WTC11 (cell line): ENCODE results near the gene OR1C1. TPM values are rescaled to one million over a fixed set of nuclear protein-coding genes. Genes with fewer than 3 reads are reported as not detected.
"Not testable (repeated sequence)": the region's sequence is repeated elsewhere in the genome, so short reads cannot be mapped to it uniquely, and the experiment has no call there.

Experiments used
- ATAC-seq: fragments of 200-7000 bp; cut with Tn5 transposase; 2 replicates; pipeline ENCODE4 v1.10.0; 2021; ENCODE audit warnings: mild to moderate bottlenecking, moderate library complexity
- CTCF ChIA-PET: fragments of 300-600 bp; sonication (Branson Sonifier 250); formaldehyde crosslinking; loops from one replicate; lab custom pipeline; 2021; ENCODE audit warnings: antibody characterized with exemption; lab: Charles Lee
- POLR2A ChIA-PET: fragments of 350-600 bp; sonication (Branson Sonifier 250); formaldehyde crosslinking; loops from one replicate; lab custom pipeline; 2021; ENCODE audit warnings: antibody characterized with exemption; lab: Charles Lee
- DNase-seq: peaks from one replicate; pipeline ENCODE4 v3.0.0; 2021; ENCODE audit warnings: low spot score
- H3K27ac Mint-ChIP-seq: 2 replicates; pipeline ENCODE4 v1.8.0; 2021; ENCODE audit warnings: mixed read lengths
- H3K27me3 Mint-ChIP-seq: 2 replicates; pipeline ENCODE4 v1.8.0; 2021; ENCODE audit warnings: low read depth, mild to moderate bottlenecking, moderate library complexity, mixed read lengths
- H3K36me3 Mint-ChIP-seq: 2 replicates; pipeline ENCODE4 v1.8.0; 2021; ENCODE audit warnings: mixed read lengths
- H3K4me1 Mint-ChIP-seq: 2 replicates; pipeline ENCODE4 v1.8.0; 2022; ENCODE audit warnings: mixed read lengths
- H3K4me3 Mint-ChIP-seq: 2 replicates; pipeline ENCODE4 v1.8.0; 2021; ENCODE audit warnings: mild to moderate bottlenecking, moderate library complexity, mixed read lengths
- H3K9me3 Mint-ChIP-seq: 2 replicates; pipeline ENCODE4 v1.8.0; 2021; ENCODE audit warnings: mixed read lengths
- AR ChIP-seq: fragments of 250-450 bp; sonication (Bioruptor Pico); IDR thresholded peaks from 2 replicates; pipeline ENCODE4 v1.9.0; 2021; ENCODE audit warnings: mild to moderate bottlenecking
- CREM ChIP-seq: sonication (generic); formaldehyde crosslinking; IDR thresholded peaks from 2 replicates; pipeline ENCODE4 v1.8.1; 2022; ENCODE audit warnings: mild to moderate bottlenecking, missing genetic modification reagents, moderate library complexity
- FOXK1 ChIP-seq: sonication (generic); formaldehyde crosslinking; IDR thresholded peaks from 2 replicates; pipeline ENCODE4 v1.8.0; 2022; ENCODE audit warnings: mild to moderate bottlenecking, moderate library complexity, missing genetic modification reagents
- FOXP1 ChIP-seq: sonication (generic); formaldehyde crosslinking; IDR thresholded peaks from 2 replicates; pipeline ENCODE4 v1.8.0; 2022; ENCODE audit warnings: missing genetic modification reagents, mild to moderate bottlenecking, moderate library complexity, borderline replicate concordance
- GRHL2 ChIP-seq: fragments of 250-450 bp; sonication (Bioruptor Pico); IDR thresholded peaks from 2 replicates; pipeline ENCODE4 v1.8.0; 2022; ENCODE audit warnings: mild to moderate bottlenecking, moderate library complexity; ENCODE audit not compliant: insufficient replicate concordance, severe bottlenecking
- HMGXB4 ChIP-seq: sonication (generic); formaldehyde crosslinking; IDR thresholded peaks from 2 replicates; pipeline ENCODE4 v1.8.1; 2023; ENCODE audit warnings: mild to moderate bottlenecking, moderate library complexity, missing genetic modification reagents
- IRF2 ChIP-seq: sonication (generic); formaldehyde crosslinking; IDR thresholded peaks from 2 replicates; pipeline ENCODE4 v1.8.0; 2022; ENCODE audit warnings: low read depth, missing genetic modification reagents, borderline replicate concordance
- JUN ChIP-seq: sonication (generic); formaldehyde crosslinking; IDR thresholded peaks from 2 replicates; pipeline ENCODE4 v1.8.0; 2023; ENCODE audit warnings: mild to moderate bottlenecking, missing genetic modification reagents
- KAT7 ChIP-seq: sonication (generic); formaldehyde crosslinking; IDR thresholded peaks from 2 replicates; pipeline ENCODE4 v1.8.1; 2023; ENCODE audit warnings: missing genetic modification reagents, mild to moderate bottlenecking, borderline replicate concordance
- NFYB ChIP-seq: sonication (generic); formaldehyde crosslinking; conservative IDR thresholded peaks from 2 replicates; pipeline ENCODE4 v1.8.0; 2022; ENCODE audit warnings: low read depth, missing genetic modification reagents
- ZNF671 ChIP-seq: fragments of 250-450 bp; sonication (Bioruptor Pico); IDR thresholded peaks from 2 replicates; pipeline ENCODE4 v1.8.0; 2021; ENCODE audit warnings: mild to moderate bottlenecking
- total RNA-seq: library from RNA; stranded (reverse); gene quantifications from 3 replicates; pipeline ENCODE4 v1.2.3, GENCODE V29; 2021
- TF ChIP-seq, protein P1 (sequence below): fragments of 250-450 bp; sonication (Bioruptor Pico); IDR thresholded peaks from 2 replicates; pipeline ENCODE4 v1.9.0; 2021; ENCODE audit warnings: mild to moderate bottlenecking
- TF ChIP-seq, protein P2 (sequence below): sonication (generic); formaldehyde crosslinking; IDR thresholded peaks from 2 replicates; pipeline ENCODE4 v1.8.1; 2023; ENCODE audit warnings: mild to moderate bottlenecking, missing genetic modification reagents, borderline replicate concordance
- TF ChIP-seq, protein P3 (sequence below): sonication (generic); formaldehyde crosslinking; conservative IDR thresholded peaks from 2 replicates; pipeline ENCODE4 v1.8.1; 2022; ENCODE audit warnings: mild to moderate bottlenecking, missing genetic modification reagents
- TF ChIP-seq, protein P4 (sequence below): sonication (generic); formaldehyde crosslinking; IDR thresholded peaks from 2 replicates; pipeline ENCODE4 v1.8.0; 2022; ENCODE audit warnings: missing genetic modification reagents

OR1C1 gene
- total RNA-seq, 1 experiment from 2014 or later: not detected

DNA sequence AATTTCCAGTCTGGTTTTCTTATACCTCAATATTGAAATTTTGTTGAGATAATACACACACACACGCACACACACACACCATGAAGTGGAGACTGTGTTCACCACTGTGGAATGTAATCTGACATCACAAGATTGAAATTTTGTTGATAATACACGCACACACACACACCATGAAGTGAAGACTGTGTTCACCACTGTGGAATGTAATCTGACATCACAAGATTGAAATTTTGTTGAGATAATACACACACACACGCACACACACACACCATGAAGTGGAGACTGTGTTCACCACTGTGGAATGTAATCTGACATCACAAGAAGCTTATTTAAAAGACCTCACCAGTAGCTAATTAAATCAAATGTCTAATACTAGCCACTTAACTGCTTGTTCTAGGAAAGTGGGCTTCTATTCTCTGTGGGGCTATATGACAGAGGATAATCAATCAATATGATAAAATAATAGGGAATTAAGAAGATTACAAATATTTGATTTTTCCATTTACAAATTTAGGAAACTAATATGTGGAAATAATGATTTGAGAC lies 18.1 kb downstream of the OR1C1 start:
- H3K9me3 Mint-ChIP-seq: peaks cover 49% of the 10 kb centered on the region

GRCh38 chr1:247741756-247742155 lies 18.6 kb downstream of the OR1C1 start:
- no peak overlapping the region for H3K4me3 Mint-ChIP-seq
- POLR2A ChIA-PET: no interaction called here
- DNase-seq: no peak

More for the DNA sequence above, 18.1 kb downstream of the OR1C1 start:
- H3K27me3 Mint-ChIP-seq, ATAC-seq, CTCF ChIA-PET, H3K4me3 Mint-ChIP-seq, H3K27ac Mint-ChIP-seq, H3K36me3 Mint-ChIP-seq, H3K4me1 Mint-ChIP-seq, POLR2A ChIA-PET, DNase-seq: not testable (repeated sequence)

GRCh38 chr1:247740721-247741120 lies 19.6 kb downstream of the OR1C1 start:
- Mint-ChIP-seq H3K27me3 (no peaks in the 10 kb centered on the region), H3K4me1 (no peaks in the 10 kb centered on the region), H3K9me3 (peaks cover 44% of the 10 kb centered on the region), H3K27ac (no peak overlapping the region), H3K36me3 (peaks cover 3% of the 10 kb centered on the region; the same call in 1 of the 2 replicates), H3K4me3 (no peak overlapping the region)
- ChIA-PET POLR2A (no interaction called here), CTCF (no interaction called here)
- no peak for DNase-seq
- ATAC-seq: no peak
- TF ChIP-seq HMGXB4 (CRISPR knock-in tag) (no peak), CREM (no peak), FOXK1 (CRISPR knock-in tag) (no peak), JUN (CRISPR knock-in tag) (no peak), FOXP1 (CRISPR knock-in tag) (no peak), KAT7 (CRISPR knock-in tag) (no peak), IRF2 (CRISPR knock-in tag) (no peak), AR (CRISPR knock-in tag) (no peak)
- TF ChIP-seq, protein P1, sequence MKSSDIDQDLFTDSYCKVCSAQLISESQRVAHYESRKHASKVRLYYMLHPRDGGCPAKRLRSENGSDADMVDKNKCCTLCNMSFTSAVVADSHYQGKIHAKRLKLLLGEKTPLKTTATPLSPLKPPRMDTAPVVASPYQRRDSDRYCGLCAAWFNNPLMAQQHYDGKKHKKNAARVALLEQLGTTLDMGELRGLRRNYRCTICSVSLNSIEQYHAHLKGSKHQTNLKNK (CRISPR knock-in tag): no peak
- TF ChIP-seq, protein P2, sequence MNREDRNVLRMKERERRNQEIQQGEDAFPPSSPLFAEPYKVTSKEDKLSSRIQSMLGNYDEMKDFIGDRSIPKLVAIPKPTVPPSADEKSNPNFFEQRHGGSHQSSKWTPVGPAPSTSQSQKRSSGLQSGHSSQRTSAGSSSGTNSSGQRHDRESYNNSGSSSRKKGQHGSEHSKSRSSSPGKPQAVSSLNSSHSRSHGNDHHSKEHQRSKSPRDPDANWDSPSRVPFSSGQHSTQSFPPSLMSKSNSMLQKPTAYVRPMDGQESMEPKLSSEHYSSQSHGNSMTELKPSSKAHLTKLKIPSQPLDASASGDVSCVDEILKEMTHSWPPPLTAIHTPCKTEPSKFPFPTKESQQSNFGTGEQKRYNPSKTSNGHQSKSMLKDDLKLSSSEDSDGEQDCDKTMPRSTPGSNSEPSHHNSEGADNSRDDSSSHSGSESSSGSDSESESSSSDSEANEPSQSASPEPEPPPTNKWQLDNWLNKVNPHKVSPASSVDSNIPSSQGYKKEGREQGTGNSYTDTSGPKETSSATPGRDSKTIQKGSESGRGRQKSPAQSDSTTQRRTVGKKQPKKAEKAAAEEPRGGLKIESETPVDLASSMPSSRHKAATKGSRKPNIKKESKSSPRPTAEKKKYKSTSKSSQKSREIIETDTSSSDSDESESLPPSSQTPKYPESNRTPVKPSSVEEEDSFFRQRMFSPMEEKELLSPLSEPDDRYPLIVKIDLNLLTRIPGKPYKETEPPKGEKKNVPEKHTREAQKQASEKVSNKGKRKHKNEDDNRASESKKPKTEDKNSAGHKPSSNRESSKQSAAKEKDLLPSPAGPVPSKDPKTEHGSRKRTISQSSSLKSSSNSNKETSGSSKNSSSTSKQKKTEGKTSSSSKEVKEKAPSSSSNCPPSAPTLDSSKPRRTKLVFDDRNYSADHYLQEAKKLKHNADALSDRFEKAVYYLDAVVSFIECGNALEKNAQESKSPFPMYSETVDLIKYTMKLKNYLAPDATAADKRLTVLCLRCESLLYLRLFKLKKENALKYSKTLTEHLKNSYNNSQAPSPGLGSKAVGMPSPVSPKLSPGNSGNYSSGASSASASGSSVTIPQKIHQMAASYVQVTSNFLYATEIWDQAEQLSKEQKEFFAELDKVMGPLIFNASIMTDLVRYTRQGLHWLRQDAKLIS (CRISPR knock-in tag): no peak
- TF ChIP-seq, protein P3, sequence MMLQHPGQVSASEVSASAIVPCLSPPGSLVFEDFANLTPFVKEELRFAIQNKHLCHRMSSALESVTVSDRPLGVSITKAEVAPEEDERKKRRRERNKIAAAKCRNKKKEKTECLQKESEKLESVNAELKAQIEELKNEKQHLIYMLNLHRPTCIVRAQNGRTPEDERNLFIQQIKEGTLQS (CRISPR knock-in tag): no peak
- TF ChIP-seq, protein P4, sequence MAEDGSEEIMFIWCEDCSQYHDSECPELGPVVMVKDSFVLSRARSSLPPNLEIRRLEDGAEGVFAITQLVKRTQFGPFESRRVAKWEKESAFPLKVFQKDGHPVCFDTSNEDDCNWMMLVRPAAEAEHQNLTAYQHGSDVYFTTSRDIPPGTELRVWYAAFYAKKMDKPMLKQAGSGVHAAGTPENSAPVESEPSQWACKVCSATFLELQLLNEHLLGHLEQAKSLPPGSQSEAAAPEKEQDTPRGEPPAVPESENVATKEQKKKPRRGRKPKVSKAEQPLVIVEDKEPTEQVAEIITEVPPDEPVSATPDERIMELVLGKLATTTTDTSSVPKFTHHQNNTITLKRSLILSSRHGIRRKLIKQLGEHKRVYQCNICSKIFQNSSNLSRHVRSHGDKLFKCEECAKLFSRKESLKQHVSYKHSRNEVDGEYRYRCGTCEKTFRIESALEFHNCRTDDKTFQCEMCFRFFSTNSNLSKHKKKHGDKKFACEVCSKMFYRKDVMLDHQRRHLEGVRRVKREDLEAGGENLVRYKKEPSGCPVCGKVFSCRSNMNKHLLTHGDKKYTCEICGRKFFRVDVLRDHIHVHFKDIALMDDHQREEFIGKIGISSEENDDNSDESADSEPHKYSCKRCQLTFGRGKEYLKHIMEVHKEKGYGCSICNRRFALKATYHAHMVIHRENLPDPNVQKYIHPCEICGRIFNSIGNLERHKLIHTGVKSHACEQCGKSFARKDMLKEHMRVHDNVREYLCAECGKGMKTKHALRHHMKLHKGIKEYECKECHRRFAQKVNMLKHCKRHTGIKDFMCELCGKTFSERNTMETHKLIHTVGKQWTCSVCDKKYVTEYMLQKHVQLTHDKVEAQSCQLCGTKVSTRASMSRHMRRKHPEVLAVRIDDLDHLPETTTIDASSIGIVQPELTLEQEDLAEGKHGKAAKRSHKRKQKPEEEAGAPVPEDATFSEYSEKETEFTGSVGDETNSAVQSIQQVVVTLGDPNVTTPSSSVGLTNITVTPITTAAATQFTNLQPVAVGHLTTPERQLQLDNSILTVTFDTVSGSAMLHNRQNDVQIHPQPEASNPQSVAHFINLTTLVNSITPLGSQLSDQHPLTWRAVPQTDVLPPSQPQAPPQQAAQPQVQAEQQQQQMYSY (CRISPR knock-in tag): no peak

More at GRCh38 chr1:247741756-247742155, 18.6 kb downstream of the OR1C1 start:
- Mint-ChIP-seq H3K27ac (no peak overlapping the region), H3K27me3 (no peaks in the 10 kb centered on the region), H3K4me1 (no peaks in the 10 kb centered on the region), H3K9me3 (peaks cover 49% of the 10 kb centered on the region), H3K36me3 (peaks cover 3% of the 10 kb centered on the region; the same call in 1 of the 2 replicates)
- ATAC-seq: no peak
- TF ChIP-seq NFYB (CRISPR knock-in tag): no peak
- no peak for TF ChIP-seq ZNF671
- TF ChIP-seq HMGXB4 (CRISPR knock-in tag): no peak
- no peak for TF ChIP-seq GRHL2
- CTCF ChIA-PET: no interaction called here
